Endothelial cell of umbilical vein (primary cell): ENCODE results near the gene HIVEP3. TPM values are rescaled to one million over a fixed set of nuclear protein-coding genes. Genes with fewer than 3 reads are reported as not detected.

Experiments
- BruUV-seq: library from RNA; stranded (reverse); fragments of 400-500 nt; replicated peaks from 2 replicates; lab custom pipeline; 2021; lab: Mats Ljungman, UMichigan
- CTCF ChIA-PET: fragments of 300-600, 350-600 bp; sonication (Branson Sonifier 250); formaldehyde crosslinking; loops from one replicate; lab custom pipeline; 2021; ENCODE audit warnings: antibody characterized with exemption, inconsistent platforms; lab: Charles Lee
- POLR2A ChIA-PET: fragments of 300-600, 350-600 bp; sonication (Branson Sonifier 250); formaldehyde crosslinking; loops from one replicate; lab custom pipeline; 2021; ENCODE audit warnings: antibody characterized with exemption, inconsistent platforms; lab: Charles Lee
- DNase-seq: peaks from one replicate; pipeline ENCODE4 v3.0.0-alpha.2; 2011; ENCODE audit warnings: low read depth, low spot score
- FAIRE-seq: peaks from 2 replicates; lab custom pipeline; 2011; peaks lifted over from hg19 to GRCh38; lab: Jason Lieb, UNC
- H2AFZ ChIP-seq: 2 replicates; pipeline ENCODE4 v1.6.0; 2012; ENCODE audit warnings: low read depth, low read length, control low read depth, inconsistent platforms
- H3K27ac ChIP-seq: 2 replicates; pipeline ENCODE4 v1.5.1; 2011; ENCODE audit warnings: low read depth, mild to moderate bottlenecking, control low read depth, low read length, moderate library complexity; ENCODE audit not compliant: insufficient read depth
- H3K27me3 ChIP-seq, 2 experiments: 2 replicates each; pipeline versions ENCODE4 v1.6.0 to v1.6.1; 2011; ENCODE audit warnings: low read length in 2 of 2, mixed read lengths in 1 of 2; ENCODE audit not compliant: control insufficient read depth in 2 of 2, insufficient read depth in 2 of 2
- H3K36me3 ChIP-seq, 2 experiments: 2 replicates in 1 of 2; 3 replicates in 1 of 2; pipeline ENCODE4 v1.5.1; 2011; ENCODE audit warnings: low read length in 2 of 2, mild to moderate bottlenecking in 1 of 2, moderate library complexity in 1 of 2; ENCODE audit not compliant: control insufficient read depth in 2 of 2, insufficient read depth in 2 of 2; ENCODE audit errors: extremely low read depth in 1 of 2
- H3K4me1 ChIP-seq: 3 replicates; pipeline ENCODE4 v1.5.1; 2011; ENCODE audit warnings: mild to moderate bottlenecking, low read length; ENCODE audit not compliant: control insufficient read depth, insufficient read depth; ENCODE audit errors: extremely low read depth
- H3K4me2 ChIP-seq: 2 replicates; pipeline ENCODE4 v1.6.1; 2011; ENCODE audit warnings: low read length, control low read depth, mixed read lengths; ENCODE audit not compliant: insufficient read depth
- H3K4me3 ChIP-seq, 3 experiments: fragments of 200-600 bp in 1 of 3; sonication (generic), shearing (Covaris generic) in 1 of 3; replicated peaks in 1 of 3; 2 replicates each; pipeline ENCODE4 v1.5.1; 2011 to 2016; ENCODE audit warnings: control low read depth in 3 of 3, low read length in 3 of 3, mild to moderate bottlenecking in 2 of 3, inconsistent platforms in 1 of 3, low read depth in 1 of 3, moderate library complexity in 1 of 3; ENCODE audit not compliant: insufficient read depth in 1 of 3
- H3K79me2 ChIP-seq: 2 replicates; pipeline ENCODE4 v1.6.0; 2012; ENCODE audit warnings: low read length, inconsistent platforms; ENCODE audit not compliant: control insufficient read depth, insufficient read depth
- H3K9ac ChIP-seq: replicated peaks from 2 replicates; pipeline ENCODE3; 2011; ENCODE audit warnings: low read length, control low read depth; ENCODE audit not compliant: insufficient read depth; ENCODE audit errors: extremely low read depth
- H3K9me1 ChIP-seq: replicated peaks from 3 replicates; pipeline ENCODE4 v1.6.0; 2011; ENCODE audit warnings: mild to moderate bottlenecking, low read length; ENCODE audit not compliant: control insufficient read depth, insufficient read depth; ENCODE audit errors: extremely low read depth
- H3K9me3 ChIP-seq: replicated peaks from 2 replicates; pipeline ENCODE4 v1.5.1; 2012; ENCODE audit warnings: low read length, inconsistent platforms; ENCODE audit not compliant: control insufficient read depth, insufficient read depth
- H4K20me1 ChIP-seq: replicated peaks from 2 replicates; pipeline ENCODE3; 2011; ENCODE audit warnings: mild to moderate bottlenecking, low read length; ENCODE audit not compliant: control insufficient read depth, insufficient read depth; ENCODE audit errors: extremely low read depth
- EZH2 ChIP-seq: IDR thresholded peaks from 2 replicates; pipeline ENCODE4 v1.6.1; 2012; ENCODE audit warnings: borderline replicate concordance, low read depth, mild to moderate bottlenecking, moderate library complexity, low read length, inconsistent platforms; ENCODE audit not compliant: severe bottlenecking
- JUN ChIP-seq: IDR thresholded peaks from 2 replicates; pipeline ENCODE4 v1.6.1; 2011; ENCODE audit warnings: borderline replicate concordance, low read depth; ENCODE audit not compliant: insufficient read length, insufficient read depth
- MYC ChIP-seq: IDR thresholded peaks from one replicate; pipeline ENCODE4 v1.6.1; 2011; ENCODE audit warnings: mild to moderate bottlenecking, low read depth, low read length
- POLR2A ChIP-seq: IDR thresholded peaks from 2 replicates; pipeline ENCODE4 v1.6.1; 2012; ENCODE audit warnings: low read depth, mild to moderate bottlenecking, control low read depth, low read length
- dilution Hi-C: fragments of 300-500 bp; cut with MboI; formaldehyde crosslinking; loops from one replicate; pipeline ENCODE4 v1.15.0; 2019; ENCODE audit warnings: low sequenced_read_pairs; ENCODE audit not compliant: extremely low pct_ligation_motif_present
- intact Hi-C: fragments of 100-400 bp; cut with micrococcal nuclease; formaldehyde crosslinking; loops from one replicate; pipeline ENCODE4 v1.10.0; 2022
- polyA plus RNA-seq, 4 experiments: library from polyadenylated mRNA; depleted of rRNA in 3 of 4; stranded (reverse) in 3 of 4; unstranded in 1 of 4; fragments of >200 nt; gene quantifications; 2 replicates each; pipeline versions ENCODE4 v1.2.1 to v1.2.3, GENCODE V29; 2011 to 2012; ENCODE audit warnings: missing spikeins in 1 of 4
- total RNA-seq: library from RNA; stranded (reverse); gene quantifications from 2 replicates; pipeline ENCODE4 v1.2.3, GENCODE V29; 2021
- TF ChIP-seq, protein P1 (sequence below), 2 donors: IDR thresholded peaks; 1 replicate in 1 of 2; 2 replicates in 1 of 2; pipeline ENCODE4 v1.5.1; 2011; ENCODE audit warnings: low read length in 2 of 2, mild to moderate bottlenecking in 2 of 2, moderate library complexity in 2 of 2, control low read depth in 1 of 2, inconsistent platforms in 1 of 2, low read depth in 1 of 2; ENCODE audit not compliant: insufficient read depth in 1 of 2; ENCODE audit errors: extremely low read depth in 1 of 2

HIVEP3 gene
- total and polyA plus RNA-seq, 2 donors (not counting 3 experiments of a cell fraction or from before 2014, with no cell fraction given): 3.4 to 4.0 TPM

DNA sequence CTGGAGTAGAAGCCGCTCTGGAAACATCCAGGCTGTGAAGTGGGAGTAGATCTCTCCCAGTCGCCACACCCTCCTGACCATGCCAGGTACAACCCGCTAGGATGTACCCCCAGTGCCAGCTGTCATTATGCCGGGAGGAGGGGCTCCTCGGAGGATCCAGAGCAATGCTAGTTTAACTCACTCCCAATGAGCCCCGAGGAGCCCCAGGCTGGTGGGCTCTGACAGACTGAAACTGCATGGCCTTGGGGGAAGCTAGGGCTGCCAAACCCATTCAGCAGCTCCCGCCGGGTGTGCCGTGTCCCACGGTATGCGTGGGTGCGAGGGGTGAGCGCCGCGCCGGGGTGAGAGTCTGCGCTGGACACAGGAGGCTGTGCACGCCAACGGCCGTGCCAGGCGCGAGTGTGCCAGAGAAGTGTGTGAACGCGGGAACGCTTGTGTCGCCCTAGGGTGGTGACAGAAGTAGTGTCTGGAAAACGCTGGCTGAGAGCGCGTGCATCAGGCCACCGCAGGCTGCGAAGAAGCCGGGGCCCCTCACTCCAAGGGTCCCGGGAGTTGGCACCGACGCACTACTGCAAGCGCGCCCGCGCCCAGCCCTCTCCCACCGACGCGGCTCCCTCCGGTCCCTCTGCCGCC, 257.2 kb downstream of the HIVEP3 start:
- peaks cover 0 to 6% of the 10 kb centered on the region in 2 experiments for H3K27me3 ChIP-seq
- no peak overlapping the region for H3K27ac ChIP-seq
- no peaks in the 10 kb centered on the region for H3K9me1 ChIP-seq
- H2AFZ ChIP-seq: peak overlapping the region; percentile 54
- H3K79me2 ChIP-seq: no peaks in the 10 kb centered on the region
- no peaks in the 10 kb centered on the region for H3K9me3 ChIP-seq
- FAIRE-seq: no peak
- dilution Hi-C loops (no loop called here), intact Hi-C loops (loop anchor here (1.0 to 2.0 kb wide), 2 partner anchors 23 to 51 kb away; no protein-coding TSS in a partner anchor)
- peaks cover 7% of the 10 kb centered on the region for H3K4me1 ChIP-seq
- no peak overlapping the region for H3K9ac ChIP-seq
- peak overlapping the region in 2 of 3 experiments; percentile 37 to 49 for H3K4me3 ChIP-seq
- no peak for TF ChIP-seq EZH2
- TF ChIP-seq, protein P1, sequence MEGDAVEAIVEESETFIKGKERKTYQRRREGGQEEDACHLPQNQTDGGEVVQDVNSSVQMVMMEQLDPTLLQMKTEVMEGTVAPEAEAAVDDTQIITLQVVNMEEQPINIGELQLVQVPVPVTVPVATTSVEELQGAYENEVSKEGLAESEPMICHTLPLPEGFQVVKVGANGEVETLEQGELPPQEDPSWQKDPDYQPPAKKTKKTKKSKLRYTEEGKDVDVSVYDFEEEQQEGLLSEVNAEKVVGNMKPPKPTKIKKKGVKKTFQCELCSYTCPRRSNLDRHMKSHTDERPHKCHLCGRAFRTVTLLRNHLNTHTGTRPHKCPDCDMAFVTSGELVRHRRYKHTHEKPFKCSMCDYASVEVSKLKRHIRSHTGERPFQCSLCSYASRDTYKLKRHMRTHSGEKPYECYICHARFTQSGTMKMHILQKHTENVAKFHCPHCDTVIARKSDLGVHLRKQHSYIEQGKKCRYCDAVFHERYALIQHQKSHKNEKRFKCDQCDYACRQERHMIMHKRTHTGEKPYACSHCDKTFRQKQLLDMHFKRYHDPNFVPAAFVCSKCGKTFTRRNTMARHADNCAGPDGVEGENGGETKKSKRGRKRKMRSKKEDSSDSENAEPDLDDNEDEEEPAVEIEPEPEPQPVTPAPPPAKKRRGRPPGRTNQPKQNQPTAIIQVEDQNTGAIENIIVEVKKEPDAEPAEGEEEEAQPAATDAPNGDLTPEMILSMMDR (IDR thresholded peaks at IDR 0.05; ENCODE audit: extremely low read depth in 1 of 2, insufficient read depth in 1 of 2, low read depth in 1 of 2, low read length in 2 of 2): no peak
- TF ChIP-seq JUN: no peak
- TF ChIP-seq MYC: no peak
- TF ChIP-seq POLR2A: no peak
- H4K20me1 ChIP-seq: no peaks in the 10 kb centered on the region
- BruUV-seq: no TSS peak
- POLR2A ChIA-PET: no interaction called here
- H3K4me2 ChIP-seq: peak overlapping the region; percentile 63
- DNase-seq: peak; percentile 17
- CTCF ChIA-PET: interaction anchor here (1.2 to 1.8 kb wide), 2 partner anchors 9 to 52 kb away, joined by 4 to 5 read pairs; no protein-coding TSS in a partner anchor
- no peaks in the 10 kb centered on the region for H3K36me3 ChIP-seq
